Lower leg skin (tissue), 4 donors: ENCODE measurements around the gene TAS1R2. TPM values are rescaled to one million over a fixed set of nuclear protein-coding genes. Genes with fewer than 3 reads are reported as not detected.

Experiments used
- DNase-seq, 2 donors: peaks; one replicate each; pipeline ENCODE4 v3.0.0-alpha.2; 2019; ENCODE audit warnings: low spot score in 2 of 2
- H3K4me3 ChIP-seq: fragments of 200-600 bp; sonication (generic); 2 replicates; pipeline ENCODE4 v1.5.1; 2017; ENCODE audit warnings: mild to moderate bottlenecking, low read depth; ENCODE audit not compliant: poor library complexity, severe bottlenecking
- POLR2A ChIP-seq, 2 donors: fragments of 450-650 bp; IDR thresholded peaks; one replicate each; pipeline ENCODE4 v1.6.1; 2016 to 2017; ENCODE audit warnings: antibody characterized with exemption in 2 of 2, mild to moderate bottlenecking in 1 of 2, moderate library complexity in 1 of 2
- WGBS, 2 donors: methylation state at CpG; one replicate each; pipeline ENCODE4 v1.1.5; 2018; 5-methylcytosine and 5-hydroxymethylcytosine counted together
- intact Hi-C: fragments of 100-400 bp; cut with DNase I; formaldehyde crosslinking; loops from one replicate; pipeline ENCODE4 v1.15.0; 2023; ENCODE audit warnings: low total_unique reads
- total RNA-seq, 4 donors: library from RNA; depleted of rRNA; stranded (reverse); fragments of >200 nt; gene quantifications; one replicate each; pipeline ENCODE4 v1.1.0, GENCODE V29; 2016
- TF ChIP-seq, protein P1 (sequence below), 3 donors: fragments of 450-650 bp; IDR thresholded peaks; one replicate each; pipeline ENCODE4 v1.5.1; 2016; ENCODE audit warnings: antibody characterized with exemption in 3 of 3, mild to moderate bottlenecking in 3 of 3, moderate library complexity in 2 of 3

TAS1R2 gene
- total RNA-seq, 4 donors from 2014 or later, result 0.38 TPM; not detected in 3

DNA sequence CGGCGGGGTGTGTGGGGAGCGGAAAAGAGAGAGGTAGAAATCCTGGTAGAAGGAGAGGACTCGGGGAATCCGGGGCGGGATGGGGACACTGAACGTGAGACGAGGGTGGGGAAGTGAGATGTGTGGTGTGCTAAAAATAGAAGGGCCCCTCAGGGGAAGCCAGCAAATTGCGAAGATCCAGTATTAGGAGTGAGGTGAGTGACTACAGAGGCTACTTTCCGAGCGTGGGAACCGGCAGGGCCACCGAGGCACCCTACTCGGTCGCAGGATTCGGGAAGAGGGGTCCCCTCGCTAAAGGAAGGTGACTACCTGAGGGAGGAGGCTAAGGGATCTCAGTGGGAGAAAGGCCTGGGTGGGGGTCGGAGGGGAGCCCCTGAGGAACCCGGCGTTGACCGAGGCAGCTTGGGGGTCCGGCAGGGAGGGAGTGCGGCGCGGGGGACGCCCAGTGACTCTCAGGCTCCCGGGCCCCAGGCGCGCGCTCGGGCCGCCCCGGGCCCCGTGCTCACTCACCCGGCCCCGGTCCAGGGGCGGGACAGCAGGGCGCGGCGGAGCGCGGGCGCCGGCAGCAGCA is 42.6 kb upstream of the TAS1R2 start:
- intact Hi-C loops, result no loop called here
- peak overlapping the region; percentile 29 for H3K4me3 ChIP-seq
- TF ChIP-seq, protein P1, sequence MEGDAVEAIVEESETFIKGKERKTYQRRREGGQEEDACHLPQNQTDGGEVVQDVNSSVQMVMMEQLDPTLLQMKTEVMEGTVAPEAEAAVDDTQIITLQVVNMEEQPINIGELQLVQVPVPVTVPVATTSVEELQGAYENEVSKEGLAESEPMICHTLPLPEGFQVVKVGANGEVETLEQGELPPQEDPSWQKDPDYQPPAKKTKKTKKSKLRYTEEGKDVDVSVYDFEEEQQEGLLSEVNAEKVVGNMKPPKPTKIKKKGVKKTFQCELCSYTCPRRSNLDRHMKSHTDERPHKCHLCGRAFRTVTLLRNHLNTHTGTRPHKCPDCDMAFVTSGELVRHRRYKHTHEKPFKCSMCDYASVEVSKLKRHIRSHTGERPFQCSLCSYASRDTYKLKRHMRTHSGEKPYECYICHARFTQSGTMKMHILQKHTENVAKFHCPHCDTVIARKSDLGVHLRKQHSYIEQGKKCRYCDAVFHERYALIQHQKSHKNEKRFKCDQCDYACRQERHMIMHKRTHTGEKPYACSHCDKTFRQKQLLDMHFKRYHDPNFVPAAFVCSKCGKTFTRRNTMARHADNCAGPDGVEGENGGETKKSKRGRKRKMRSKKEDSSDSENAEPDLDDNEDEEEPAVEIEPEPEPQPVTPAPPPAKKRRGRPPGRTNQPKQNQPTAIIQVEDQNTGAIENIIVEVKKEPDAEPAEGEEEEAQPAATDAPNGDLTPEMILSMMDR (IDR thresholded peaks at IDR 0.05), result no peak
- TF ChIP-seq POLR2A (IDR thresholded peaks at IDR 0.05), result no peak
- 1 to 2% methylated on average over 18 to 40 of the region's 44 CpGs for WGBS, 2 donors
- no peak for DNase-seq

DNA sequence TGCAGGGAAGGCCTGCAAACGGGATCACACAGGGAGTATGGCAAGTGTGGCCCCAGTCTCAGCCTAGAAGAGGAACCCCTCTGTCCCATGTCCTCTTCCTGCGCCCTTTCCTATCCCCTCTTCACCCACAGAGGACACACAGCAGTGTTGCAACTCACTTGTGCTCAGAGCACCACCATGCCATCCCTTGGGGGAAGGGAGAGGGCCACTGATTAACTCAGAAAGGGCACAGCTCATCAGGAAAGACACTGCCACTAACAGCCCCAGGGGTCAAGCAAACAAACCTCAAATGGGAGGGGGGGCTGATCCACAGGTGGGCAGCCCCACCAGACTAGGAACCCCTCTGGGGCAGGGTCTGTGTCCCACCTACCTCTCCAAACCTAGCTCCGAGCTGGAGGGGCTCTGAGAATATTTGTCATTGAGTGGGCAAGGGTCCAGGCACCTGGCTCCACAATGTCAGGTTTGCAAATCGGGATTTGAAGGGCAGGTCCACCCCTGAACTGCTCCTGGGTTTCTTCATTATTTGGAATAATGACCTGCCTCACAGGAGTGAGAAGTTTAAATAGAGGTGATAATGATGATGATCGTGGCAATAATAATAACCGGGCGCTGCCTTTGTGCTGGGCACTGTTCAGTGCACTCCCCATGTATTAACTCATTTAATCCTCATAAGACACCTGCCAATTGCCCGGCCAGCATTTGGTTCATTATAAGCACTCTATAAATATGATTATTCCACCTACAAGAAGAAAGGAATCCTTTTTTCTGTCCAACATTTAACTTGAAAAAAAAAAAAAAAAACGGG is 41.9 kb upstream of the TAS1R2 start:
- intact Hi-C loops, result no loop called here

DNA sequence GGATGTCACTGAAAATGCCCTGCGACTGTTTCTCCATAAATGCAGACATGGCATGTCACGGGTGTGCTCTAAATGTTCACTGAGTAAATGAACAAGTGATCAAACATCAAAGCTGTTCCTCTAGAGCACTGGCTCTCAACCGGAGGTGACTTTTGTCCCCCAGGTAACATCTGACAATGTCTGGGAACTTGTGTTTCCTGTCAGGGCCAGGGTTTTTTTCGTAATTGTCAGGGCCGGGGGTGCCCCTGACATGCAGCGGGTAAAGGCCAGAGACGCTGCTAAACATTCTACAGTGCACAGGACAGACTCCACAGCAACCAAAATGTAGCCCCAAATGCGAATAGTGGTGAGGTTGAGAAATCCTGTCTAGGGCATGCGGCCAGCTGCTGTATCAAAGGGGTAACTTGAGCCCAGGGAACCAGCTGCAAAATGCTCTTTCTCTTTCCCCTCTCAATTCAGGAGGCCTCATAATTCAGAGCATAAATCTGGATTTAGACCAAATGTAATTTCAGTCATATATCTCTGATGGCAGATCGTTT is 40.9 kb upstream of the TAS1R2 start:
- intact Hi-C loops, result no loop called here
- no peak overlapping the region for H3K4me3 ChIP-seq
- 59 to 68% methylated on average over 10 of the region's 10 CpGs for WGBS, 2 donors
- DNase-seq, result no peak
- TF ChIP-seq POLR2A (IDR thresholded peaks at IDR 0.05), result no peak
- TF ChIP-seq, protein P1 (IDR thresholded peaks at IDR 0.05), result no peak

More for the DNA sequence above, 41.9 kb upstream of the TAS1R2 start:
- DNase-seq, result no peak
- no peak overlapping the region for H3K4me3 ChIP-seq
- TF ChIP-seq, protein P1 (IDR thresholded peaks at IDR 0.05), result no peak
- TF ChIP-seq POLR2A (IDR thresholded peaks at IDR 0.05), result no peak
- 39% methylated on average over 9 of the region's 9 CpGs for WGBS, 2 donors

DNA sequence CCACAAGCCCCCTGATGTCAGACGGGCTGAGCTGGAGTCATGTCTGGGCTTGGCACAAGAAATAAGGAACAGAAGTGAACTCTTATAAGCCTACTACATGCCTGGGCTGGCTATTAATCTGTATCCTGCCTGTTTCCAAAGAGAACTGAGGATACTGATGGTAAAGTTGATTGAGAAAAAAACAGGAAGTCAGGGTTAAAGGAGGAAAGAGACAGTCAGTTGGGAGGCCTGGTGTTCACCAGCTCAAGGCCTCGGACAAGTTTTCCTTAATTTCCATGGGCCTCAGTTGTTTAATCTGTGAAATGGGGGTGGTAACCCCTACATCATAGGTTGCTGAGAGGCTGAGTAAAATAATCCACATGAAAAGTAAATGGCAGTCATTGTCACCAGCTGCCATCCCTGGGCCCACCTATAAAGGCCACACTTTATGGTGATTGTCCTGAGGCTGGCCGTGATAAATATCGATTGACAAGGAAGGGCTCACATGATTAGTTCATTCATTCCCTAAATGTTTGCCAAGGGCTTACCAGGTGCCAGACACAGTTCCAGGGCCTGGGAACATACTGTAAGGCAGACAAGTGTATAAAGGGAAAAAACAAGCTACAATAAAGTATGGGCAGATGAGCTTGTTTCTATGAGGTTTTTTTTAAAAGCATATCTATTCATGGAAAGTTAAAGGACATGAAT is 40.0 kb upstream of the TAS1R2 start:
- no peak for DNase-seq
- intact Hi-C loops, result no loop called here
- H3K4me3 ChIP-seq, result no peak overlapping the region
- WGBS, 2 donors, result 51 to 55% methylated on average over 4 of the region's 4 CpGs
- TF ChIP-seq POLR2A (IDR thresholded peaks at IDR 0.05), result no peak
- TF ChIP-seq, protein P1 (IDR thresholded peaks at IDR 0.05), result no peak

DNA sequence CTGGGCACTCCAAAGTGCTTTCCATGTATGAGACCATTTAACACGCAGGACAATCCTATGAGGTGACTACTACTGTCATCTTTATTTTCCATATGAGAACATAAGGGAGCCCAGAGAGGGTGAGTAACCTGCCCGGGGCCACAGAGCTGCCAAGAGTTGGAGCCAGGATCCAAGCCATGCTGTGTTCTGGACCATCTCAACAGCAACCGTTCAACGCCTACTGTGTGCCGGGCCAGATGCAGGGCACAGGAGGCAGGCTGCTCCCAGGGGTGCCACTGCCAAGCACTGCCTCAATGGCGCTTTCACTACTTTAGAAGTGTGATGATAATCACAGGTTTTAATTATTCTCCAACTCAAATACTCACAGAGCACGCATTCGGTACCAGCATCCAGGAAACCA is 39.1 kb upstream of the TAS1R2 start:
- WGBS, 2 donors, result 84% methylated on average over 8 of the region's 8 CpGs
- TF ChIP-seq POLR2A (IDR thresholded peaks at IDR 0.05), result no peak
- TF ChIP-seq, protein P1 (IDR thresholded peaks at IDR 0.05), result no peak
- no peak for DNase-seq
- no peak overlapping the region for H3K4me3 ChIP-seq
- intact Hi-C loops, result no loop called here
